SH-SY5Y (cell line): Measurements from ENCODE around the gene ASCC1.

ENCODE experiments used
- GATA2 ChIP-seq: IDR thresholded peaks from 2 replicates; pipeline ENCODE4 v1.6.1; 2011; ENCODE audit warnings: mild to moderate bottlenecking, low read depth, low read length
- GATA3 ChIP-seq: IDR thresholded peaks from 2 replicates; pipeline ENCODE4 v1.6.1; 2011; ENCODE audit warnings: low read depth, mild to moderate bottlenecking, low read length, moderate library complexity

Gene ASCC1

DNA sequence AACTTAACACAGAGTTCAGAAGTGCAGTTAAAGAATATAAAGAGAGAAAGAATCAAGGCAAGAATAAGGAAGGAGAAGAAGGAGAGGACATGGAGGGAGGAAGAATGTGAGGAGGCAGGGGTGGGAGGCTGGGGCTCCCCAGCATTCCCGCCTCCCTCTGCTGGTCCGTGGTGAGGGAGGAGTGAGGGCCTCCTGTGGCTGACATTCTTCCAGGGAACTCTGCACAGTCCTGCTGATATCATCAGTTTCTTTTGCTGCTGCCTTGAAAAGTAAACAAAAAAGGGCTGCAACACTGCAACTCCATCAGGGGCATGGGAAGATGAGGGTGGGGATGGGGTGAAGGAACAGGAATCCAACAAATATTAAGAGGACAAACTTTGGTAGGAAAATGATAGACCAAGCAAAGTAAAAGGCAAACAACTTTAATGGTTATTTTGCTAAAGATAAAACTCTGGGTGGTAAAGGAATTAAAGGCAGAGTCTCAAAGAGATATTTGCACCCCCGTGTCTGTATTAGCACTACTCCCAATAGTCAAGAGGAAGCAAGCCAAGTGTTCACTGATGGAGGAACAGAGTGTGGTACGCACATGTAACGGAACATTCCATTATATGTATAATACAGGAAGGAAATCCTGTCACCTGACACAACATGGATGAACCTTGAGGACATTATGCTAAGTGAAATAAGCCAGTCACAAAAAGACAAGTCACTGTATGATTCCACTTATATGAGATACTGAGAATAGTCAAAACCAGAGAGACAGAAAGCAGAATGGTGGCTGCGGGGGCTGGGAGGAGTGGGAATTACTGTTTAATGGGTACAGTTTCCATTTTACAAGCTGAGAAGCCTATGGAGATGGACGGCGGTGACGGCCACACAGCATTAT, 119.7 kb downstream of the ASCC1 start:
- TF ChIP-seq GATA2 = no peak

GRCh38 chr10:72095195-72095594, 120.9 kb downstream of the ASCC1 start:
- TF ChIP-seq GATA2 (no peak), GATA3 (no peak)

DNA sequence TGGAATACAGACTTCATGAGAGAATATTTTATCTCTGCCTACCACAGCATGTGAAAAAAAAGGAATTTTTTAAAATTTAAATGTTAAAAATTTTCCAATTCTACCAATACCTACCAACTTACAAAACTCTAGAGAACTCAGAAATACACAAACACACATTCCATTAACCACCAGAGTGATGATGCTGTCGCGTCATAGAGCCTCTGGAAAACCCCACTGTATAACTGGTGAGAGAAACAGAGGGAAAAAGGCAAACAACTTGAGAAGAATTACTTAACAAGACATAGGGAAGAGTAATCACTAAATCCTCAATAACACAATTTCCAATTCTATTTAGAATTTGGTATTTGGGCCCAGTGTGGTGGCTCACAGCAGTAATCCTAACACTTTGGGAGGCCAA, 121.5 kb downstream of the ASCC1 start:
- TF ChIP-seq GATA2 (no peak), GATA3 (no peak)

GRCh38 chr10:72093450-72093849, 122.6 kb downstream of the ASCC1 start:
- TF ChIP-seq GATA3 (no peak), GATA2 (no peak)

DNA sequence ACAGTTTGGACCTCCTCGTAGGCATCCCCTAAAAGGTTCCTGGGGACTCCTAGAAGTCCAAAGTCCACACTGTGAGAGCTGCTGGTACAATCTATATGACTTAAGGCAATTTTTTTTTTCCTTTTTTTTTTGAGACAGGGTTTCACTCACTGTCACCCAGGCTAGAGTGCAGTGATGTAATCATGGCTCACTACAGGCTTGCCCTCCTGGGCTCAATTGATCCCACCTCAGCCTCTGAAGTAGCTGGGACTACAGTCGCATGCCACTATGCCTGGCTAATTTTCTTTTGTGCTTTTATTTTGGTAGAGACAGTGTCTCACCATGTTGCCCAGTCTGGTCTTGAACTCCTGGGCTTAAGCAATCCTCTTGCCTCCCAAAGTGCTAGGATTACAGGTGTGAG, 123.1 kb downstream of the ASCC1 start:
- no peak for TF ChIP-seq GATA3

DNA sequence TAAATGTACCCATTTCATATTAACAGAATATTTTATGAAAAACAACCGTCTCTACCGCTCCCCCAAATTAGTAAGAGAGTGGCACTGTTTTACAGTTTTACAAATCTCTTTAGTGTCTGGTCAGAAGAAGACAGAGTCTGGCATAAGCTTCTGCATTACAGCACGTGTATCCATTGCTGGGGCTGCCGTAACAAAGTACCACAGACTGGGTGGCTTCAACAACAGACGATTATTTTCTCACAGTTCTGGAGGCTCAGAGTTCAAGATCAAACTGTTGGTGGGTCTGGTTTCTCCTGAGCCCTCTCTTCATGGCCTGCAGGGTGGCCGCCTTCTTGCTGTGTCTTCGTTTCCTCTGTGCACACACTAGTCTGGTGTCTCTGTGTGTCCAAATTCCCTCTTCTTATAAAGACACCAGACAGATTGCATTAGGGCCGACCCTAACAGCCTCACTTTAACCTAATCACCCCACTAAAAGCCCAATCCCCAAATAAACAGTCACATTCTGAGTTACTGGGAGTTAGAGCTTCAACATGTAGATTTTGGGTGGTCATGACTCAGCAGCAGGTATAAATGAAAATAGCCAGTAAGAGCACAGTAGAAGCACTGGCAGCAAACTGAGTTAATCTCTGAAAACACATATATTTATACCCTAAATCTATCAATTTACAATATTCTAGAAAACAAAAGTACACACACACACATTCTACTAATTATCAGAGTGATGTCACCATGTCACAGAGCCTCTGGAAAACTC, 123.7 kb downstream of the ASCC1 start:
- no peak for TF ChIP-seq GATA3
- no peak for TF ChIP-seq GATA2

GRCh38 chr10:72090326-72090725, 125.8 kb downstream of the ASCC1 start:
- TF ChIP-seq GATA3 (no peak), GATA2 (no peak)

GRCh38 chr10:72089618-72090017, 126.5 kb downstream of the ASCC1 start:
- TF ChIP-seq GATA3 = no peak
- no peak for TF ChIP-seq GATA2

- TF ChIP-seq GATA2 (no peak), GATA3 (no peak)
These were observed 127.0 kb downstream of the ASCC1 start for GRCh38 chr10:72088889-72089575.

DNA sequence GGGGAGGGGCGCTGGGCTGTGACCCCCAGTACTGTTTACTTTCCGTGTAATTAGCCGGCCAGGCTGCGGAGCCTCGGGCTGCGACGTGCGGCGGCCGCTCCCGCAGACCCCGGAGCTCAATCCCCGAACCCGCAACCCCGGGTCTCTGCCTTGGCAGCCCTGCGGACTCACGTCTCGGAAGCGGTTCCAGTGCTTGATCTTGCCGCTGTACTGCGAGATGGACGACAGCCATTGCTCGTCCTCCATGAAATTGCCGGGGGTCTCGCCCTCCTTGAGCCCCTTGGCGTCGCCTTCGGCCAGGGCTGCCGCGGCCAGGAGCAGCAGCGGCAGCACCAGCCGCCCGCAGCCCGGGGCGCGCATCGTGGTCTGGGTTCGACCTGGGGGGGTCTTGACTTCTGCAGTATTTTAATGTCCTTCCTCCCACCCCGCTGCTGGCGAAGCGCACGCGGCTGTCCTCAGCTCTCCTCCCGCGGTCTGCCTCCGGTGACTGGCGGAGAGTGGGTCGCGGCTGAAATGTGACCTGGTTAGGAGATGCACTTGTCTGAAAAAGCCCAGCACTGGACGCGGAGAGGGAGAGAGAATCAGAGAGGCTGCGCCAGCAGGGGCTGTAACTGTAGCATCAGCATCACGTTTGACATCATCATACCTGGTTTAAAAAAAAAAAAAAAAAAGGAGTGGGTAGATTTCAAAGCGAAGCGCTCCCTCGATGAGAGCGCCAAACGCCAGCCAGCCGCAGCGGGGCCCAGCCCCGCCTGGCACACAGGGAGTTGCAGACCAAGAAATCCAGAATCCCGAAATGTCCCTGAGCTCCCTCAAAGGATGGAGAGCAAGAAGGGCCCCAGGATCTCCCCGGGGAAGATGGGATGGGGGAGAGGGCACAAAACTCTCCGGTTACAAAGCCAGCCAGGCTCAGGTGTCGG, 127.8 kb downstream of the ASCC1 start, which contains the start of gene SPOCK2:
Gene SPOCK2, minus strand, starts transcription at position 583 of the 920 bp plus-strand sequence. Its CDS starts 223 bp downstream, at position 360.
- TF ChIP-seq GATA2 (no peak), GATA3 (no peak)

DNA sequence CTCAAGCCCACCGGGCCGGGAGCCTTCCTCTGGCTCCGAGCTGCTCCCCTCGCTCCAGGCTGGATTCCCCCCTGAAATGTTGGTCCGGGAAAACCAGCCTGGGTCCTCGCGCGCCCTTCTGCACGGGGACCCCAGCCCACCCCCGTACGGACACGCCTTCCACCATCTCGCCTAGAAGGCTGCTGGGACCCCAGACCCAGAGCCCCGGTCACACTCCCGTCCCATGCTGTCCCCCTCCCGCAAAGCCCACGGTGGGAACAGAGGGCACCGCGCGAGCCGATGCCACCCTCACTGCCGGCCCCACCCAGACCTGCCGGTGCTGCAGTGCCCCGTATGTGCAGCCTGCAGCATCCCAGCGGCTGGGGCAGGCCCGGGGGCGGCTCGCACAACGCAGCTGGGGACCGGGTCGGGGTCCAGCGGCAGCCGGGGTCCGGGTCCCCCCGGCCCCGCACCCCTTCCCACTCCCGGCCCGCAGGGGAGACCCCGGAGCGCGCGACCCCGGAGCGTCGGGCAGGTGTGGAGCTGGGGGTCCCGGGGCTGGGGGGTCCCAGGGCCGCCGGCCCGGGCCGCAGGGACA, 128.6 kb downstream of the ASCC1 start:
- no peak for TF ChIP-seq GATA2
- TF ChIP-seq GATA3 = no peak

DNA sequence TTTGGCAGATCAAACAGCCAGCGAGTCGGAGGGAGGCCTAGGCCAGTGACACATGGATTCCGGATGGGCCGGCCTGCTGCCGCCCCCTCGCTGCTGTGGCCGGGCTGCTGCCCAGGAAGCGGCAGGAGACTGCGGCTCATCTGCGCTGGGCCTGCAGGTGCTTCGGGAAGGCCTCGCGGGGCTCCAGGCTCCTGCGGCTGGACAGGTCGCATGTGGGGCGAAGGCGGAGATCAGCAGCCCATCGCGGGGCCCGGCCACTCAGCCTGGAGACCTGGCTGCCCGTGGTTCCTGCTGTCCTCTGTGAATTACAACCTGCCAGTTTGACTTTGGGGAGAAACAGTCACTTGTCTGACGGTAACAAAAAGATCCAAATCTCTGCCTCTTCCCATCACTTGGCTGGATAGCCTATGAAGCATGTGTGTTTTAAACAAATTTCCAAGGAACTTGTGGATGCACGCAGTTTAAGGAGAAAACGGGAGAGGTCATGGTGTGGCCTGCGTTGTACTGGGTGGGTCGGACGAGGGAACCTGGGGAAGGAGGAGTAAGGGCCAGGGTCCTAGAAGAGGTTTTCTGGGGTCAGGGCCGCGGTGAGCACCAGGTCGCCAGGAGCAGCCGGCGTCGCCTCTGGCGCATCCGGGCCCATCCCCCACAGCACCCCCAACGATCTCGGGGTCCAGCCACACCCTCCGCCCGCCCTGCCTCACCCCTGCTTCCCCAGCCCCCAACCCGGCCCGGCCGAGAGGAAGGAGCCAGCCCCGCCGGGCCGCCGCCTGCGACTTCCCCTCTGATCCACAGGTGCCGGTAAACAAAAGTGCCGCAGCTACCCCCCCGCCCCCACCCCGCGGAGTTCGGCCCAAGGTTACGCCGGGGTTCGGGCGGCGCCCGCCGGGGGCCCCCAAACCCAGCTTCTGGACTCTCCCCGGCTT, 129.3 kb downstream of the ASCC1 start:
- TF ChIP-seq GATA2 (no peak), GATA3 (no peak)

GRCh38 chr10:72085864-72086465, 130.1 kb downstream of the ASCC1 start:
- TF ChIP-seq GATA2 = no peak
- TF ChIP-seq GATA3 = no peak
